GM18517 (cell line): ENCODE measurements around the gene VIPR1.
"Not testable (repeated sequence)": the region's sequence is repeated elsewhere in the genome, so short reads cannot be mapped to it uniquely, and the experiment has no call there.

ENCODE experiments used
- ATAC-seq: cut with Tn5 transposase; IDR thresholded peaks from one replicate; pipeline ENCODE4 v1.9.1; 2021; ENCODE audit warnings: mild to moderate bottlenecking, moderate library complexity; ENCODE audit not compliant: unreplicated experiment

Gene VIPR1

DNA sequence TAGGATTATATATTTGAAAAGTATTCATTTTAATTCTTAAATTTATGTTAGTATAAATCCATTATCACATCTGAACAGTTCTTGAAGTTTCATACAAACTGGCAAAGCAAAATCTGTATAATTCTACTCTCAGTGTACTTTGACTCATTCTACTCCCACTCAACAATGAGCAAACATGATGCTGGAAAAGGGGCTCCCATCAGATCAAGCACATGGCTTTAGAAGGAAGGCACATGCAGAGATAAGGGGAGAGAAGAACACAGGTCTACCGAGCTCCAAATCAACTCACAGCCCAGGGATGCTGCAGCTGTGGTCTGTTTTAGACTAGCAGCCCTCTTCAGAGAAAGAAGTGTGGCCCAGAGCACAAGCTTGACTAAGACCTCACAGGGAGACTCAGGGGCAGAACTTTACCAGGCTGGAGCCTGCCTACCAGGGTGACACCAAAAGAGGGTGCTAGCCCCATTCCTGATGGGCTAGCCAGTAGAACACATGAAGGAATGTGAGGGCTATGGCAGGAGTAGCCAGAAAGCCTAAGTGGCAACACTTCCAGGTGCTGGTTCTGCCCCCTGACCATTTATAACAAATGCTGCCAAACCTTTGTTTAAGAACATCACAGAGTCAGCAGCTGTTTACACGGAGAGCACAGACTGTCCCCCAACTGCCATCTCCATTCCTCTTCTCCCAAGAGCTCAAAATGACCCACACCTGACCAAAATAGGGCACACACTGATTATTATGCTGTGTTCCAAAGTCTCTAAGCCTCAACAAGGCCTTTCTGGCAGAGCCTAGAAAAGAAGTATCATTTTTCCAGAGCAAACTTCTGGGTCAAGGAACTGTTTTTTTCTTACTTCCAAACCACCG lies 59.8 kb downstream of the VIPR1 start:
- no peak for ATAC-seq

DNA sequence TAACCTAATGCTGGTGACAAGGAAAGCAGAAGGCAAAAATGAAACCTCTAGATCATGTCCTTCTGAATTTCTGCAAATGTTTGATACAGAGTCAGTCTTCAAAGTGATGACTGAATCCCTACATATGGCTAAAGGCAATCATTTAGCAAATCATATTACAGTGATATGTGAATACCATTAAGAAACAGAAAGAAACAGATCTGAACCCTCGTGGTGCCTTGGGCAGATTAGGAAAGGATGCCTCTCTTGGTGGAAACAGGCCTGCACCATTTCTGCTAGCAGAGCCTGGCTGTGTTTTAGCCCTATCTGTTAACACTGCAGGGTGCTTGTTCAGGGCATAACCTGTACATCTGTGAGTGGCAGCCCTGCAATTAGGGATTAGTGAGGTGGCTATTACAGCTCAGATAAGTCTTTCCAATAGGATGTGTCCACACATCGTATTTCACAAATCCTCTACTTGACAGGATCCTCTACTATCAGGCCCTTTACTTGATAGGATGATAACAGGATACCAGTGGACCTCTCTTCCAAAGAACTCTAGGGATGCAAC lies 67.2 kb downstream of the VIPR1 start:
- no peak for ATAC-seq

DNA sequence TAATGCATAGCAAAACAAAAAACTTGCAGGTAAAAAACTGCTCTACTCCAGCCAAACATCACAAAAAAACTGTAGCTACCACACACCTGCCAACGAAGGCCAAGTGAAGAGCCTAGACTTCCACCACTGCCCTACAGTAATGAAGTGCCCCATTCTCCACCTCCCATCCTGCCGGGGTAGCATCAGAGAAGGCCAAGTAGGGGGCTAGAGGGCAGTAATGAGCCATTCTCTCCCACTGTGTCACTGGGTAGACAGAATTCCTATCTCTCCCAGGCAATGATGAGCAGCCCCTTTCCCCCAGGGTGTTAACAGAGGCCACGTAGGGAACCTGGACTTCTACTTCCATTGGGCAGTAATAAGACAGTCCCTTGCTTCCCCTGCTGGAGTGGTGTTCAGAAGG lies 69.8 kb downstream of the VIPR1 start:
- no peak for ATAC-seq

DNA sequence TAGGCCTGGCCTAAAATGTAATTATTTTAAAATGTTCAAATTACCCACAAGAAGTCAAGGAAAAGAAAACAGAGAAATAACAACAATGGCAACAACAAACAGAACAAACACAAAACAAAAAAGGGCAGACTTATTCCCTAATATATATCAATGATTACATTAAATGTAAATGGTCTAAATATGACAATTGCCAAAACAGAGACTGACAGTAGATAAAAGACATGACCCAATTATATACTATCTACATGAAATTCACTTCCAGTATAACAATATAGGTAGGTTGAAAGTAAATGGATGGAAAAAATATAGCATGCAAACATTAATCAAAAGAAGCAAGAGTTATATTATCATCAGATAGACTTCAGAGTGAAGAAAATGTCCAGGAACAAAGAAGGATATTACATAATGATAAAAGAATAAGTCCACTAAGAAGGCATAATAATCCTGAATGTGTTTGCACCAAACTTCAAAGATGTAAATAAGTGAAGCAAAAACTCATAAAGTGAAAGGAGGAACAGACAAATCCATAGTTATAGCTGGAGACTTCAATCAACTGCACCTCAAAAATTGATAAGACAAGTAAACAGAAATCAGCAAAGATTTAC lies 72.8 kb downstream of the VIPR1 start:
- ATAC-seq = no peak

DNA sequence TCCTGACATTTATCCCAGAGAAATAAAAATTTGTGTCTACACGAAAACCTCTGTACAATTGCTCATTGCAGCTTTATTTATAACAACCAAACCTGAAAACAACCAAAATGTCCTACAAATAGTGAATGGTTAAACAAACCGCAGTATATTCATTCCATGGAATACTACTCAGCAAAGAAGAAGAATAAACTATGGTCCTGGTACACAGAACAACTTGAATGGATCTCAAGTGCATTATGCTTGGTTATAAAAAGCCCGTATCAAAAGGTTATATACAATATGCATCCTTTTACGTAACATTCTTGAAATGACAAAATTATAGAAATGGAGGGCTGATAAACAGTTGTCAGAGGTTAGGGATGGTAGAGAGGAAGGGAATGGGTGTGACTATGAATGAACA lies 75.6 kb downstream of the VIPR1 start:
- no peak for ATAC-seq

DNA sequence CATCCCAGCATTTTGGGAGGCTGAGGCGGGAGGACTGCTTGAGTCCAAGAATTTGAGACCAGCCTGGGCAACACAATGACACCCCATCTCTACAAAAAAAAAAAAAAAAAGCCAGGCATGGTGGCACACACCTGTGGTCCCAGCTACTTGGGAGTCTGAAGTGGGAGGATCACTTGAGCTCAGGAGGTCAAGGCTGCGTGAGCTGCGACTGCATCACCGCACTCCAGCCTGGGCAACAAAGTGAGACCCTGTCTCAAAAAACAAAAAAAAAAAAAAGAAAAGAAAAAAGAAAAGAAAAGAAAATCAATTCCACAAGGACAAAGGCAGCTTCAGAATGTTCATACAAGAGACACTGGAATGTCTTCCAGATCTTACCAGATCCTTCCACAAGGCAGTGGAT lies 76.9 kb downstream of the VIPR1 start:
- not testable (repeated sequence) for ATAC-seq

DNA sequence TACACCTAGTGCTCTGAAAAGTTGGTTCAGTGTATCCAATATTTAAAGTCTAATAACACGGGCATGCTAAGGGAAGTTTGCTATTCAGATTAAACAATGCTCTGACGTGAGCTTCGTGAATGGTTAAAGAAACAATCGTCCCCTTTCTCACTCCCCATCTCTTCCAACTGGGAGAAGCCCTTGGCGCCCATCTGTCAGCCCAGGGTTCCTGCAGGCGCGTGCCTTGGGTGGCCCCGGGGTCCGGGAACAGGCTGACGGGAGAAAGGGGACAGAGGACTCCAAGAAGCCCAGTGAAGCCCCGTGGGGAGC lies 78.9 kb downstream of the VIPR1 start:
- ATAC-seq = peak; percentile 7

DNA sequence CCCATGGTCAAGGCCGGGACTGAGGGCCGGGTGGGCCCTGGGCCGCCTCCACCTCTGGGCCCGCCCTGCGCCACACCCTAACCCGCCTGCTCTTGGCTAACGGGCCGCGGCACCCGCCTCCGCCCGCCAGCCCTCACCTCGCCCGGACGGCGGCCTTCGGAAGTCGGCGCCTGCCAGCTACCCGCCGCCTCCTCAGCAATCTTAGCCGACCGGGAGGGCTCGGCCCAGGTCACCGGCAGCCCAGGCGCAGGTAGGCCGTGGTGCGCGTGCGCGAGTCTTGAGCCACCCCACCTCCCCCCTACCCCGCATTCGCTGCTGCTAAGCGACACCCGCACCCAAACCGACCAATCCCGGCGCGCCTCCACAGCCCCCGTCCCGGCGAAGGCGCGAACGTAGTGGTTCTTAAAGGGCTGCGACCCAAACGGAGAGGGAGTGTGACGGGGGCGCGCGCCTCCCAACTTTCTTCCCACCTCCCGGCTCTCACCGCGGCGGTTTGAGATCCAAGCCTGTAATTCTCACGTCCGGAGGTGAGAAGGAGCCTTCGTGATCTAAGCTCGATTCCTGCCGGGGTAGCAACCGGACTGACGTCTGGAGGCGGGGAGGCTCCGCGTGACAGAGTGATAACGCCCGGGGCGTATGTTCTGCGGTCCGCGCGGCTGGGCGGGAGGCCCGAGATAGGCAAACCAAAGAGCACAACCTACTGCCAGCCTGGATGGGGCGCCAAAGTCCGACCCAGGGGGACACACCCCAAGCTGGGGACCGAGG lies 79.4 kb downstream of the VIPR1 start, which contains the start of gene SEC22C:
SEC22C (minus strand) TSS at position 259 of the 765 bp plus-strand sequence. CDS start 12,921 bp downstream, outside the sequence.
- peak; percentile 81 for ATAC-seq

DNA sequence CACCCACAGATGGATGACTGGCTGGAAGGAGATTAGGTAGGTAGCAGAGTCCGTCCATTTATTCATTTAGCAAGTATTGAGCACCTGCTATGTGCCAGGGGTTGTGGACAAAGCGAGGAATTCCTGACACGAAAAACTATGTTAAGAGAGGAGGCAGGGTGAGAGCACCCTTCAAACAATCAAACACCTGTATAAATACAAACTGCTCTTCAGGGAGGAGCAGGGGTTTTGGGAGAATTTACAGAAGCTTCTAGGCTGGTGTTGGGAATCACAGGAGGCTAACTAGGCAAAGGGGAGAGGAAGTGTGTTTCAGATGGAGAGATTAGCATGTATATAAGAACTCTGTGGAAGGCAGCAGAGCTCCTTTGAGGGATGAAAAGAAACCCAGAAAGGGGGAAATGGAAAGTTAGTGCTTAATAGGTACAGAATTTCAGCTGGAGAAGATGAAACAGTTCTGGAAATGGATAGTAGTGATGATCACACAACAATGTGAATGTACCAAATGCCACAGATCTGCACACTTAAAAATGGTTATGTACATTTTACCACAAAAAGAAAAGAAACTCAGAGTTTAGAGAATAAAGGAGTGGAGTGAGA lies 80.1 kb downstream of the VIPR1 start:
- ATAC-seq = no peak
